IMR-90 (cell line): ENCODE measurements around the gene CTIF. TPM values are rescaled to one million over a fixed set of nuclear protein-coding genes. Genes with fewer than 3 reads are reported as not detected.

ENCODE experiments used
- ATAC-seq: fragments of 200-7000 bp; cut with Tn5 transposase; 2 replicates; pipeline ENCODE4 v1.9.1; 2020; ENCODE audit warnings: low read depth, mild to moderate bottlenecking, moderate library complexity
- BruUV-seq: library from RNA; stranded (reverse); fragments of 400-500 nt; replicated peaks from 2 replicates; lab custom pipeline; 2021; lab: Mats Ljungman, UMichigan
- CTCF ChIA-PET: fragments of 300-600 bp; formaldehyde crosslinking; extraction: SDS; loops from one replicate; lab custom pipeline; 2021; ENCODE audit warnings: antibody characterized with exemption; lab: Yijun Ruan, JAX
- POLR2A ChIA-PET: fragments of 300-600 bp; sonication (Branson Sonifier 250); formaldehyde crosslinking; loops from one replicate; lab custom pipeline; 2022; ENCODE audit warnings: antibody characterized with exemption; ENCODE audit not compliant: unreplicated experiment; lab: Charles Lee
- DNase-seq: peaks from one replicate; pipeline ENCODE4 v3.0.0; 2013
- H2AFZ ChIP-seq: replicated peaks from 2 replicates; pipeline ENCODE3; 2013; ENCODE audit warnings: low read length, mild to moderate bottlenecking; ENCODE audit not compliant: poor library complexity
- H2AK5ac ChIP-seq: 2 replicates; pipeline ENCODE4 v1.6.1; 2013; ENCODE audit warnings: low read depth, low read length, inconsistent platforms
- H2AK9ac ChIP-seq: replicated peaks from 2 replicates; pipeline ENCODE3; 2013; ENCODE audit warnings: mild to moderate bottlenecking, low read depth, low read length, moderate library complexity; ENCODE audit not compliant: poor library complexity
- H2BK120ac ChIP-seq: 2 replicates; pipeline ENCODE4 v1.6.1; 2013; ENCODE audit warnings: low read depth, low read length, inconsistent platforms
- H2BK15ac ChIP-seq: 3 replicates; pipeline ENCODE4 v1.6.1; 2013; ENCODE audit warnings: low read depth, low read length, inconsistent platforms
- H2BK20ac ChIP-seq: 2 replicates; pipeline ENCODE4 v1.6.1; 2013; ENCODE audit warnings: low read depth, mild to moderate bottlenecking, inconsistent platforms, low read length, moderate library complexity
- H2BK5ac ChIP-seq: 2 replicates; pipeline ENCODE4 v1.6.1; 2013; ENCODE audit warnings: mild to moderate bottlenecking, low read depth, low read length, inconsistent platforms; ENCODE audit not compliant: poor library complexity, severe bottlenecking
- H3K14ac ChIP-seq: replicated peaks from 2 replicates; pipeline ENCODE4 v1.6.1; 2013; ENCODE audit warnings: low read depth, low read length, inconsistent platforms
- H3K18ac ChIP-seq: 2 replicates; pipeline ENCODE4 v1.6.1; 2013; ENCODE audit warnings: low read depth, low read length, control low read depth
- H3K23ac ChIP-seq: 2 replicates; pipeline ENCODE4 v1.6.1; 2013; ENCODE audit warnings: low read depth, low read length, inconsistent platforms
- H3K27ac ChIP-seq: 2 replicates; pipeline ENCODE4 v1.5.1; 2013; ENCODE audit warnings: mild to moderate bottlenecking, control low read depth, low read length; ENCODE audit not compliant: insufficient read depth
- H3K27me3 ChIP-seq: 2 replicates; pipeline ENCODE4 v1.6.1; 2013; ENCODE audit warnings: low read length; ENCODE audit not compliant: control insufficient read depth, insufficient read depth
- H3K36me3 ChIP-seq: 2 replicates; pipeline ENCODE4 v1.6.1; 2013; ENCODE audit warnings: low read length, mixed read lengths; ENCODE audit not compliant: control insufficient read depth, insufficient read depth
- H3K4ac ChIP-seq: 2 replicates; pipeline ENCODE4 v1.6.1; 2013; ENCODE audit warnings: low read depth, low read length, inconsistent platforms
- H3K4me1 ChIP-seq: 2 replicates; pipeline ENCODE4 v1.6.1; 2013; ENCODE audit warnings: low read length, mixed read lengths; ENCODE audit not compliant: control insufficient read depth, insufficient read depth
- H3K4me2 ChIP-seq: 2 replicates; pipeline ENCODE4 v1.6.1; 2013; ENCODE audit warnings: low read depth, mild to moderate bottlenecking, control low read depth, low read length, moderate library complexity
- H3K4me3 ChIP-seq: 2 replicates; pipeline ENCODE4 v1.5.1; 2013; ENCODE audit warnings: low read depth, mild to moderate bottlenecking, control low read depth, low read length, moderate library complexity; ENCODE audit not compliant: insufficient read depth
- H3K56ac ChIP-seq: 2 replicates; pipeline ENCODE4 v1.6.1; 2013; ENCODE audit warnings: low read length, inconsistent platforms; ENCODE audit not compliant: insufficient read depth; ENCODE audit errors: extremely low read depth
- H3K79me1 ChIP-seq, 2 experiments: 2 replicates each; pipeline ENCODE4 v1.6.1; 2013; ENCODE audit warnings: low read length in 2 of 2, inconsistent platforms in 1 of 2, low read depth in 1 of 2
- H3K9ac ChIP-seq: 2 replicates; pipeline ENCODE4 v1.6.1; 2013; ENCODE audit warnings: low read depth, low read length, control low read depth
- H3K9me1 ChIP-seq: 2 replicates; pipeline ENCODE4 v1.6.1; 2013; ENCODE audit warnings: low read length, inconsistent platforms; ENCODE audit not compliant: insufficient read depth
- H3K9me3 ChIP-seq: 2 replicates; pipeline ENCODE4 v1.6.1; 2013; ENCODE audit warnings: low read length; ENCODE audit not compliant: control insufficient read depth, insufficient read depth
- H4K20me1 ChIP-seq: 2 replicates; pipeline ENCODE4 v1.6.1; 2013; ENCODE audit warnings: low read length, inconsistent platforms; ENCODE audit not compliant: insufficient read depth
- H4K5ac ChIP-seq: 2 replicates; pipeline ENCODE4 v1.6.1; 2013; ENCODE audit warnings: mild to moderate bottlenecking, low read depth, low read length, control low read depth
- H4K8ac ChIP-seq, 2 experiments: 2 replicates each; pipeline ENCODE4 v1.6.1; 2013; ENCODE audit warnings: low read depth in 2 of 2, low read length in 2 of 2, control low read depth in 1 of 2, inconsistent platforms in 1 of 2
- H4K91ac ChIP-seq: 2 replicates; pipeline ENCODE4 v1.6.1; 2013; ENCODE audit warnings: low read depth, low read length, inconsistent platforms; ENCODE audit not compliant: insufficient read depth
- BHLHE40 ChIP-seq: fragments of 150-350 bp; IDR thresholded peaks from 2 replicates; pipeline ENCODE4 v1.6.1; 2016; ENCODE audit warnings: mild to moderate bottlenecking, low read depth, low read length
- FOS ChIP-seq: fragments of 150-350 bp; IDR thresholded peaks from 2 replicates; pipeline ENCODE4 v1.6.1; 2016; ENCODE audit warnings: low read depth, low read length
- MAFK ChIP-seq: IDR thresholded peaks from 2 replicates; pipeline ENCODE4 v1.6.1; 2012; ENCODE audit warnings: low read depth, low read length, improper control_type of control experiment
- MAZ ChIP-seq: IDR thresholded peaks from 2 replicates; pipeline ENCODE4 v1.6.1; 2012; ENCODE audit warnings: low read depth, mild to moderate bottlenecking, low read length, improper control_type of control experiment, moderate library complexity, borderline replicate concordance
- RAD21 ChIP-seq: IDR thresholded peaks from 2 replicates; pipeline ENCODE4 v1.6.1; 2012; ENCODE audit warnings: low read length, improper control_type of control experiment
- WGBS, 2 experiments: methylation state at CpG; one replicate each; pipeline versions ENCODE4 v1.1.5 to v1.1.7; 2013; ENCODE audit warnings: missing lambda C conversion rate in 2 of 2; ENCODE audit not compliant: insufficient read length in 1 of 2; ENCODE audit errors: extremely low coverage in 2 of 2; 5-methylcytosine and 5-hydroxymethylcytosine counted together
- dilution Hi-C: fragments of 300-500 bp; cut with HindIII; formaldehyde crosslinking; loops from one replicate; pipeline ENCODE4 v1.14.3; 2018; ENCODE audit warnings: low sequenced_read_pairs; ENCODE audit not compliant: unreplicated experiment
- in situ Hi-C: fragments of 300-500 bp; cut with MboI; formaldehyde crosslinking; loops from 3 replicates; pipeline ENCODE4 v1.14.3; 2019; ENCODE audit warnings: low sequenced_read_pairs, inconsistent platforms, mixed read lengths
- intact Hi-C: fragments of 100-400 bp; cut with micrococcal nuclease; formaldehyde crosslinking; loops from 2 replicates; pipeline ENCODE4 v1.10.0; 2022
- polyA plus RNA-seq, 3 experiments: library from polyadenylated mRNA; depleted of rRNA; stranded (reverse); fragments of >200 nt; gene quantifications; 2 replicates each; pipeline ENCODE4 v1.2.3, GENCODE V29; 2012; ENCODE audit warnings: low replicate concordance in 1 of 3
- total RNA-seq: library from RNA; depleted of rRNA; stranded (reverse); fragments of >200 nt; gene quantifications from 2 replicates; pipeline ENCODE4 v1.2.3, GENCODE V29; 2012

CTIF gene
- total and polyA plus RNA-seq, 2 of the 4 experiments (the other 2 are of a cell fraction) = 25.1 to 57.0 TPM

DNA sequence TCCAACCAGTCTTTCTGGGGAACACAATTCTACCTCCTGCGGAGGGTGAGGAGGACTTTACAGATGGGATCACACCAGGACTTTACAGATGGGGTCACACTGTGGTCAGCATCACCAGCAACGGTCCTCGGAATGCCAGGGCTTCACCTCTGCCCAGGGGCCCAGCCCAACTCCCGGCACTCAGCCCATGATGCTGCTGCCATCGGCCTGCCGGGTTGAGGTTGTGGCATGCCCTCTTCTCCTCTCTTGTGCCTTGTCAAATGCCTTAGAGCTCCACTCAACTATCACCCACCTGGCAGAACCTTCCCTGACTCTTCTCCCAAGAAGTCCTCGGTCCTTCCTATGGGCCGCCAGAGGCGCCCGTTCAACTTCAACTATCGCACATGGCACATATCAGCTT is 166.7 kb downstream of the CTIF start:
- WGBS, 2 experiments = 100% methylated on average over 3 of the region's 11 CpGs; no CpG with 5 or more reads in 1 of the 2 experiments
- dilution Hi-C loops = no loop called here
- H3K14ac ChIP-seq = no peak overlapping the region
- H3K36me3 ChIP-seq = peaks cover 30% of the 10 kb centered on the region
- H3K56ac ChIP-seq = no peak overlapping the region
- no peak overlapping the region for H2BK120ac ChIP-seq
- H2AK5ac ChIP-seq = no peak overlapping the region
- no peaks in the 10 kb centered on the region for H3K27me3 ChIP-seq
- DNase-seq = no peak
- H3K9ac ChIP-seq = no peak overlapping the region
- no peak overlapping the region for H2AFZ ChIP-seq
- no peak overlapping the region for H4K5ac ChIP-seq
- TF ChIP-seq BHLHE40 (no peak), FOS (no peak), MAFK (no peak), RAD21 (no peak), MAZ (no peak)
- in situ Hi-C loops = no loop called here
- no peak overlapping the region for H3K4me3 ChIP-seq
- ATAC-seq = no peak
- H2AK9ac ChIP-seq = no peak overlapping the region
- no peaks in the 10 kb centered on the region for H3K9me3 ChIP-seq
- intact Hi-C loops = no loop called here
- no peak overlapping the region for H3K18ac ChIP-seq
- no peak overlapping the region for H3K4ac ChIP-seq
- H4K8ac ChIP-seq = no peak overlapping the region
- peaks cover 67 to 93% of the 10 kb centered on the region in 2 experiments for H3K79me1 ChIP-seq
- no TSS peak for BruUV-seq
- ChIA-PET POLR2A (no interaction called here), CTCF (no interaction called here)
- no peak overlapping the region for H3K27ac ChIP-seq
- no peak overlapping the region for H2BK15ac ChIP-seq
- no peak overlapping the region for H3K23ac ChIP-seq
- H3K4me1 ChIP-seq = no peaks in the 10 kb centered on the region
- no peak overlapping the region for H2BK5ac ChIP-seq
- no peak overlapping the region for H3K4me2 ChIP-seq
- no peak overlapping the region for H4K91ac ChIP-seq
- no peak overlapping the region for H2BK20ac ChIP-seq
- H3K9me1 ChIP-seq = peaks cover 36% of the 10 kb centered on the region
- peaks cover 77% of the 10 kb centered on the region for H4K20me1 ChIP-seq
